ENCODE measurements around the gene DRAM1. TPM values are rescaled to one million over a fixed set of nuclear protein-coding genes. Genes with fewer than 3 reads are reported as not detected.

Gene DRAM1
- total and polyA plus RNA-seq, 9 of the 15 experiments (the other 6 are each of a cell fraction or from before 2014, with no cell fraction given) = 1.4 to 4.3 (median 2.7) TPM

GRCh38 chr12:101920906-101921305 lies 43.5 kb downstream of the DRAM1 start:
- no peak for FAIRE-seq
- BruUV-seq (replicated peaks) = no TSS peak
- in situ Hi-C loops (cut with MboI) (no loop called here), intact Hi-C loops (cut with micrococcal nuclease) (no loop called here)
- Histone ChIP-seq H3K4me2 (ENCODE audit: insufficient read depth, low read length) (no peak overlapping the region), H3K9me1 (ENCODE audit: control insufficient read depth, insufficient read depth, low read length) (no peaks in the 10 kb centered on the region), H3K9ac (ENCODE audit: insufficient read depth in 1 of 2, low read depth in 2 of 2, low read length in 2 of 2) (no peak overlapping the region), H3K9me3 (replicated peaks; ENCODE audit: control insufficient read depth, insufficient read depth, low read depth, low read length) (peaks cover 3% of the 10 kb centered on the region; the same call in 1 of the 2 replicates), H3K79me2 (ENCODE audit: control insufficient read depth, insufficient read depth, low read length) (no peaks in the 10 kb centered on the region), H3K27ac (ENCODE audit: extremely low read depth, low read depth, low read length) (no peak overlapping the region), H3K4me1 (replicated peaks in 1 of 2; ENCODE audit: control insufficient read depth in 2 of 2, insufficient read depth in 2 of 2, low read length in 2 of 2) (no peaks in the 10 kb centered on the region; a peak in 2 of 5 replicates), H3K4me3 (no peak overlapping the region), H3K27me3 (ENCODE audit: control insufficient read depth in 2 of 2, insufficient read depth in 2 of 2, low read length in 2 of 2) (no peaks in the 10 kb centered on the region), H4K20me1 (replicated peaks; ENCODE audit: control insufficient read depth, insufficient read depth, low read length) (no peaks in the 10 kb centered on the region), H2AFZ (ENCODE audit: low read depth, low read length) (no peak overlapping the region), H3K36me3 (ENCODE audit: control insufficient read depth, insufficient read depth, low read length) (no peaks in the 10 kb centered on the region)
- DNase-seq (ENCODE audit: extremely low read depth in 1 of 4, low spot score in 3 of 4) = no peak
- ATAC-seq = no peak
- TF ChIP-seq, protein P1, sequence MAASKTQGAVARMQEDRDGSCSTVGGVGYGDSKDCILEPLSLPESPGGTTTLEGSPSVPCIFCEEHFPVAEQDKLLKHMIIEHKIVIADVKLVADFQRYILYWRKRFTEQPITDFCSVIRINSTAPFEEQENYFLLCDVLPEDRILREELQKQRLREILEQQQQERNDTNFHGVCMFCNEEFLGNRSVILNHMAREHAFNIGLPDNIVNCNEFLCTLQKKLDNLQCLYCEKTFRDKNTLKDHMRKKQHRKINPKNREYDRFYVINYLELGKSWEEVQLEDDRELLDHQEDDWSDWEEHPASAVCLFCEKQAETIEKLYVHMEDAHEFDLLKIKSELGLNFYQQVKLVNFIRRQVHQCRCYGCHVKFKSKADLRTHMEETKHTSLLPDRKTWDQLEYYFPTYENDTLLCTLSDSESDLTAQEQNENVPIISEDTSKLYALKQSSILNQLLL (CRISPR knock-in tag; IDR thresholded peaks at IDR 0.05; ENCODE audit: borderline replicate concordance) = no peak
- TF ChIP-seq BMI1 (IDR thresholded peaks at IDR 0.05; ENCODE audit: low read length) (no peak), RBM17 (IDR thresholded peaks at IDR 0.05; ENCODE audit: borderline replicate concordance, low read depth, low read length) (no peak), ZNF224 (CRISPR knock-in tag; IDR thresholded peaks at IDR 0.05) (no peak), MLLT1 (IDR thresholded peaks at IDR 0.05) (no peak), TARDBP (IDR thresholded peaks at IDR 0.05) (no peak), TCF7L2 (IDR thresholded peaks at IDR 0.05; ENCODE audit: low read depth, low read length) (no peak), RBBP5 (IDR thresholded peaks at IDR 0.05; ENCODE audit: borderline replicate concordance, insufficient read depth, low read length, poor library complexity, severe bottlenecking) (no peak)
- TF ChIP-seq, protein P2, sequence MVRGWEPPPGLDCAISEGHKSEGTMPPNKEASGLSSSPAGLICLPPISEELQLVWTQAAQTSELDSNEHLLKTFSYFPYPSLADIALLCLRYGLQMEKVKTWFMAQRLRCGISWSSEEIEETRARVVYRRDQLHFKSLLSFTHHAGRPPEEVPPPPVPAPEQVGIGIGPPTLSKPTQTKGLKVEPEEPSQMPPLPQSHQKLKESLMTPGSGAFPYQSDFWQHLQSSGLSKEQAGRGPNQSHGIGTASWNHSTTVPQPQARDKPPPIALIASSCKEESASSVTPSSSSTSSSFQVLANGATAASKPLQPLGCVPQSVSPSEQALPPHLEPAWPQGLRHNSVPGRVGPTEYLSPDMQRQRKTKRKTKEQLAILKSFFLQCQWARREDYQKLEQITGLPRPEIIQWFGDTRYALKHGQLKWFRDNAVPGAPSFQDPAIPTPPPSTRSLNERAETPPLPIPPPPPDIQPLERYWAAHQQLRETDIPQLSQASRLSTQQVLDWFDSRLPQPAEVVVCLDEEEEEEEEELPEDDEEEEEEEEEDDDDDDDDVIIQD (CRISPR knock-in tag; IDR thresholded peaks at IDR 0.05) = no peak
- ChIA-PET CTCF (ENCODE audit: low intra/inter-chr PET ratio) (no interaction called here), POLR2A (no interaction called here)
- 13% methylated on average over 2 of the region's 2 CpGs for WGBS (ENCODE audit: insufficient coverage, low coverage, missing lambda C conversion rate)

All from K562 (cell line).